ENCODE measurements around the gene NOL9. TPM values are rescaled to one million over a fixed set of nuclear protein-coding genes. Genes with fewer than 3 reads are reported as not detected.
A peak's percentile ranks its signal among the peaks of the same experiment; 100 is the strongest.
"Not testable (repeated sequence)": the region's sequence is repeated elsewhere in the genome, so short reads cannot be mapped to it uniquely, and the experiment has no call there.

Gene NOL9
- total RNA-seq: 11.1 TPM

GRCh38 chr1:6554031-6554906 lies at the start of gene NOL9:
TSS of gene NOL9 (minus strand) at chr1:6554513. CDS start at chr1:6554502, 11 bp downstream.
- DNase-seq (ENCODE audit: low spot score) (peak; percentile 93), ATAC-seq (peak; percentile 100)

GRCh38 chr1:6603238-6603914 lies 49.1 kb upstream of the NOL9 start:
- DNase-seq (ENCODE audit: low spot score) (peak; percentile 59), ATAC-seq (peak; percentile 18)

- ATAC-seq (peak; percentile 73), DNase-seq (ENCODE audit: low spot score) (peak; percentile 87)
These were observed 48.4 kb upstream of the NOL9 start, which contains the start of gene KLHL21 for GRCh38 chr1:6602669-6603237. TSS of gene KLHL21 (minus strand) at chr1:6602869. CDS start at chr1:6602817, 52 bp downstream.

- DNase-seq (ENCODE audit: low spot score): peak; percentile 82
These were observed 47.8 kb upstream of the NOL9 start for GRCh38 chr1:6601923-6602668.

GRCh38 chr1:6601049-6601922 lies 47.0 kb upstream of the NOL9 start:
- ATAC-seq (peak; percentile 54), DNase-seq (ENCODE audit: low spot score) (peak; percentile 91)

More at GRCh38 chr1:6601923-6602668, 47.8 kb upstream of the NOL9 start:
- ATAC-seq: peak; percentile 47

- ATAC-seq (no peak), DNase-seq (ENCODE audit: low spot score) (no peak)
These were observed 46.2 kb upstream of the NOL9 start for GRCh38 chr1:6600410-6601048.

GRCh38 chr1:6599991-6600390 lies 45.7 kb upstream of the NOL9 start:
- DNase-seq (ENCODE audit: low spot score); ATAC-seq: not testable (repeated sequence)

GRCh38 chr1:6599141-6599975 lies 45.0 kb upstream of the NOL9 start:
- DNase-seq (ENCODE audit: low spot score): no peak
- no peak for ATAC-seq

- ATAC-seq (no peak), DNase-seq (ENCODE audit: low spot score) (no peak)
These were observed 43.4 kb upstream of the NOL9 start for GRCh38 chr1:6597777-6598131.

GRCh38 chr1:6596886-6597776 lies 42.8 kb upstream of the NOL9 start:
- no peak for ATAC-seq
- no peak for DNase-seq (ENCODE audit: low spot score)

GRCh38 chr1:6596351-6596750 lies 42.0 kb upstream of the NOL9 start:
- ATAC-seq (no peak), DNase-seq (ENCODE audit: low spot score) (no peak)

- DNase-seq (ENCODE audit: low spot score) (no peak), ATAC-seq (peak; percentile 9)
These were observed 40.8 kb upstream of the NOL9 start for GRCh38 chr1:6594977-6595740.

- DNase-seq (ENCODE audit: low spot score): no peak
- ATAC-seq: no peak
These were observed 39.5 kb upstream of the NOL9 start for GRCh38 chr1:6593810-6594209.

- DNase-seq (ENCODE audit: low spot score): no peak
- no peak for ATAC-seq
These were observed 38.7 kb upstream of the NOL9 start for GRCh38 chr1:6592865-6593593.

- DNase-seq (ENCODE audit: low spot score): no peak
- no peak for ATAC-seq
These were observed 38.1 kb upstream of the NOL9 start for GRCh38 chr1:6592441-6592840.

GRCh38 chr1:6591644-6592043 lies 37.3 kb upstream of the NOL9 start:
- ATAC-seq (peak; percentile 2), DNase-seq (ENCODE audit: low spot score) (no peak)

Data from left lobe of liver (tissue), 2 donors.